Duodenal mucosa (tissue), 2 donors: ENCODE results near the gene RPUSD2.
"Not testable (repeated sequence)": the region's sequence is repeated elsewhere in the genome, so short reads cannot be mapped to it uniquely, and the experiment has no call there.

Source experiments
- H3K27ac ChIP-seq: one replicate; pipeline ENCODE4 v1.7.0; 2013; ENCODE audit warnings: low read depth, low read length
- H3K27me3 ChIP-seq, 2 donors: one replicate each; pipeline ENCODE4 v1.7.0; 2013; ENCODE audit warnings: low read length in 2 of 2, control low read depth in 1 of 2; ENCODE audit not compliant: insufficient read depth in 2 of 2, control insufficient read depth in 1 of 2
- H3K36me3 ChIP-seq, 2 donors: one replicate each; pipeline ENCODE4 v1.7.0; 2013; ENCODE audit warnings: low read length in 2 of 2, control low read depth in 1 of 2; ENCODE audit not compliant: insufficient read depth in 2 of 2, control insufficient read depth in 1 of 2
- H3K4me1 ChIP-seq, 2 donors: one replicate each; pipeline ENCODE4 v1.7.0; 2013; ENCODE audit warnings: low read length in 2 of 2, control low read depth in 1 of 2; ENCODE audit not compliant: insufficient read depth in 2 of 2, control insufficient read depth in 1 of 2
- H3K4me3 ChIP-seq, 2 donors: one replicate each; pipeline ENCODE4 v1.7.0; 2013; ENCODE audit warnings: low read length in 2 of 2, low read depth in 1 of 2
- H3K9ac ChIP-seq, 2 donors: one replicate each; pipeline ENCODE4 v1.7.0; 2013; ENCODE audit warnings: low read length in 2 of 2, low read depth in 1 of 2
- H3K9me3 ChIP-seq, 2 donors: one replicate each; pipeline ENCODE4 v1.7.0; 2013; ENCODE audit warnings: low read length in 2 of 2, control low read depth in 1 of 2; ENCODE audit not compliant: control insufficient read depth in 1 of 2

Gene RPUSD2

GRCh38 chr15:40565333-40566238 lies 3.5 kb upstream of the RPUSD2 start:
- peaks cover 0 to 6% of the 10 kb centered on the region in 2 donors for H3K36me3 ChIP-seq
- peak overlapping the region; percentile 46 for H3K27ac ChIP-seq
- no peaks in the 10 kb centered on the region for H3K9me3 ChIP-seq
- peaks cover 12 to 31% of the 10 kb centered on the region in 2 donors for H3K4me1 ChIP-seq
- no peaks in the 10 kb centered on the region for H3K27me3 ChIP-seq
- H3K9ac ChIP-seq, result peak overlapping the region; percentile 49 to 97
- peak overlapping the region; percentile 89 to 92 for H3K4me3 ChIP-seq

DNA sequence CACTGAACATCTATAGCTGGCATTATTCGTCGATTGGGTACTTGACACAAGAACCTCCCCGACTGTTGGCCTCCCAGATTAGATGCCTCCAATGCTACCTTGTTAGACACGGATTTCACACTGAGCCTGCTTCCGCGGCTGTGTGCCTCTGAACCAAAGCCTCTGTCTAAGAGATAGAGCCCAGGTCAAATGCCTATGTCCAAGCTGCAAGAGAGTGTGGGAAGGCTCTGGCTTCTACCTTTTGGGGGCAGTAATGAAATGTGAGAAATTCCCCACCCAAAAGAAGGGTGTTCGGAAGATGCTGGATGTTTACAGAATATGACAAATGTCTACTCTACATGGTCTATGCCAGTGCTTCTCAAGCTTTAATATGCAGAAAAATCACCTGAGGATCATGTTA lies 2.0 kb upstream of the RPUSD2 start:
- Histone ChIP-seq H3K36me3 (peaks cover 0 to 13% of the 10 kb centered on the region in 2 donors), H3K9ac (no peak overlapping the region), H3K9me3 (no peaks in the 10 kb centered on the region), H3K4me1 (peaks cover 14 to 32% of the 10 kb centered on the region in 2 donors), H3K4me3 (no peak overlapping the region), H3K27ac (no peak overlapping the region), H3K27me3 (no peaks in the 10 kb centered on the region)

- H3K4me3 ChIP-seq, result no peak overlapping the region
- H3K36me3 ChIP-seq, result peaks cover 10 to 26% of the 10 kb centered on the region in 2 donors
- H3K9me3 ChIP-seq, result no peaks in the 10 kb centered on the region
- no peaks in the 10 kb centered on the region for H3K27me3 ChIP-seq
- H3K9ac ChIP-seq, result no peak overlapping the region
- no peak overlapping the region for H3K27ac ChIP-seq
- peaks cover 6 to 7% of the 10 kb centered on the region in 2 donors for H3K4me1 ChIP-seq
These were observed 6.0 kb downstream of the RPUSD2 start for GRCh38 chr15:40575113-40575512.

GRCh38 chr15:40576914-40577313 lies 7.8 kb downstream of the RPUSD2 start:
- H3K27me3 ChIP-seq, H3K4me3 ChIP-seq: not testable (repeated sequence)
- peaks cover 10 to 19% of the 10 kb centered on the region in 2 donors for H3K36me3 ChIP-seq

GRCh38 chr15:40578892-40579291 lies 9.8 kb downstream of the RPUSD2 start:
- Histone ChIP-seq H3K9me3 (peaks cover 0 to 4% of the 10 kb centered on the region in 2 donors), H3K4me1 (no peaks in the 10 kb centered on the region), H3K27ac (no peak overlapping the region), H3K4me3 (no peak overlapping the region), H3K27me3 (no peaks in the 10 kb centered on the region), H3K36me3 (peaks cover 3 to 10% of the 10 kb centered on the region in 2 donors), H3K9ac (no peak overlapping the region)

More at GRCh38 chr15:40576914-40577313, 7.8 kb downstream of the RPUSD2 start:
- not testable (repeated sequence) for H3K27ac ChIP-seq, H3K9me3 ChIP-seq, H3K4me1 ChIP-seq, H3K9ac ChIP-seq

- H3K4me1 ChIP-seq, H3K9ac ChIP-seq, H3K36me3 ChIP-seq, H3K4me3 ChIP-seq, H3K27me3 ChIP-seq, H3K27ac ChIP-seq, H3K9me3 ChIP-seq: not testable (repeated sequence)
These were observed 12.7 kb downstream of the RPUSD2 start for GRCh38 chr15:40581796-40582195.

GRCh38 chr15:40582726-40583246 lies 13.7 kb downstream of the RPUSD2 start:
- no peak overlapping the region for H3K27ac ChIP-seq
- H3K27me3 ChIP-seq, result no peaks in the 10 kb centered on the region
- H3K4me3 ChIP-seq, result peak overlapping the region; percentile 66 to 72
- no peaks in the 10 kb centered on the region for H3K4me1 ChIP-seq
- H3K36me3 ChIP-seq, result no peaks in the 10 kb centered on the region
- peaks cover 0 to 4% of the 10 kb centered on the region in 2 donors for H3K9me3 ChIP-seq
- peak overlapping the region; percentile 49 to 67 for H3K9ac ChIP-seq

- Histone ChIP-seq H3K27ac (no peak overlapping the region), H3K27me3 (no peaks in the 10 kb centered on the region), H3K4me1 (no peaks in the 10 kb centered on the region), H3K9ac (no peak overlapping the region), H3K36me3 (no peaks in the 10 kb centered on the region), H3K9me3 (peaks cover 0 to 4% of the 10 kb centered on the region in 2 donors), H3K4me3 (no peak overlapping the region)
These were observed 15.1 kb downstream of the RPUSD2 start for GRCh38 chr15:40584191-40584590.

DNA sequence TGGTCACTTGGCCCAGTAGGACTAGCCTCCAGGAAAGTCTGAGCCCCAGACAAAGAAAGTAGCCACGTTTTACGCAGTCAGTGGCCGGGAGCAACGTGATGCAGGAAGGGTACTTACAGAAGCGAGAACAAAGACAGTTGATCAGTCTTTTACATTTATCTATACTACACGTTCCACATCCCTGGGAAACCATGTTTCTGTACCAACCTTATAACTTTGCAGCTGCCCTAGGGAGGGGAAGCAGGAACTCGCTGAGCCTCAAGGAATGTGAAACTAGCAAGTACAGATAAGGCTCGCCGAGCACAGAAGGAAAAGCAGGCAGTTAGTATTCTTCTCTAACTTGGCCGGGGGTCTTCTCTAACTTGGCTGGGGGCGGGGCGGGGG lies 21.6 kb downstream of the RPUSD2 start:
- Histone ChIP-seq H3K4me3 (peak overlapping the region in 1 of 2 donors; percentile 52), H3K27ac (no peak overlapping the region), H3K9me3 (no peaks in the 10 kb centered on the region), H3K9ac (peak overlapping the region in 1 of 2 donors; percentile 40), H3K36me3 (no peaks in the 10 kb centered on the region), H3K4me1 (peaks cover 13 to 26% of the 10 kb centered on the region in 2 donors), H3K27me3 (no peaks in the 10 kb centered on the region)

- Histone ChIP-seq H3K9me3 (no peaks in the 10 kb centered on the region), H3K4me3 (peak overlapping the region in 1 of 2 donors; percentile 13), H3K9ac (peak overlapping the region in 1 of 2 donors; percentile 35), H3K4me1 (peaks cover 13 to 26% of the 10 kb centered on the region in 2 donors), H3K27me3 (no peaks in the 10 kb centered on the region), H3K27ac (no peak overlapping the region), H3K36me3 (no peaks in the 10 kb centered on the region)
These were observed 22.3 kb downstream of the RPUSD2 start for GRCh38 chr15:40591389-40591788.
